Spleen (tissue), 7 donors: Measurements from ENCODE around the gene C19orf73.

ENCODE experiments used
- CTCF ChIP-seq, 11 experiments: fragments of 200-600 bp in 7 of 11; fragments of 450-650 bp in 4 of 11; sonication (generic) in 4 of 11; IDR thresholded peaks in 8 of 11; conservative IDR thresholded peaks in 3 of 11; 1 replicate in 7 of 11; 2 replicates in 4 of 11; pipeline versions ENCODE4 v1.4.0 to v1.8.0; 2016 to 2021; ENCODE audit warnings: antibody characterized with exemption in 11 of 11, inconsistent platforms in 4 of 11, mild to moderate bottlenecking in 1 of 11
- POLR2A ChIP-seq, 3 donors: fragments of 450-650 bp; IDR thresholded peaks; one replicate each; pipeline ENCODE4 v1.5.1; 2017; ENCODE audit warnings: antibody characterized with exemption in 3 of 3, mild to moderate bottlenecking in 1 of 3
- POLR2AphosphoS5 ChIP-seq, 3 donors: sonication (generic); formaldehyde crosslinking; IDR thresholded peaks; one replicate each; pipeline ENCODE4 v1.5.1; 2017; ENCODE audit warnings: antibody characterized with exemption in 3 of 3
- donor health status: DM: no; HTN: no; CAD: no; lungs with moderate emphysema.
- donor health status: DM: no; HTN: no; CAD: no.
- donor health status: DM: no; HTN: no; CAD: no.

GRCh38 chr19:49116544-49116943 lies 2.4 kb downstream of the C19orf73 start:
- TF ChIP-seq POLR2A (IDR thresholded peaks at IDR 0.05), result no peak
- no peak for TF ChIP-seq CTCF (IDR thresholded peaks at IDR 0.05 in 8 of 11, conservative IDR thresholded peaks at IDR 0.05 in 3 of 11)
- TF ChIP-seq POLR2AphosphoS5 (IDR thresholded peaks at IDR 0.05), result peak in 1 of 3 donors; percentile 26
